GM19328 (cell line): Measurements from ENCODE around the gene CTNNBL1.

Source experiments
- ATAC-seq: cut with Tn5 transposase; IDR thresholded peaks from one replicate; pipeline ENCODE4 v1.9.1; 2021; ENCODE audit warnings: mild to moderate bottlenecking, moderate library complexity; ENCODE audit not compliant: unreplicated experiment

Gene CTNNBL1

DNA sequence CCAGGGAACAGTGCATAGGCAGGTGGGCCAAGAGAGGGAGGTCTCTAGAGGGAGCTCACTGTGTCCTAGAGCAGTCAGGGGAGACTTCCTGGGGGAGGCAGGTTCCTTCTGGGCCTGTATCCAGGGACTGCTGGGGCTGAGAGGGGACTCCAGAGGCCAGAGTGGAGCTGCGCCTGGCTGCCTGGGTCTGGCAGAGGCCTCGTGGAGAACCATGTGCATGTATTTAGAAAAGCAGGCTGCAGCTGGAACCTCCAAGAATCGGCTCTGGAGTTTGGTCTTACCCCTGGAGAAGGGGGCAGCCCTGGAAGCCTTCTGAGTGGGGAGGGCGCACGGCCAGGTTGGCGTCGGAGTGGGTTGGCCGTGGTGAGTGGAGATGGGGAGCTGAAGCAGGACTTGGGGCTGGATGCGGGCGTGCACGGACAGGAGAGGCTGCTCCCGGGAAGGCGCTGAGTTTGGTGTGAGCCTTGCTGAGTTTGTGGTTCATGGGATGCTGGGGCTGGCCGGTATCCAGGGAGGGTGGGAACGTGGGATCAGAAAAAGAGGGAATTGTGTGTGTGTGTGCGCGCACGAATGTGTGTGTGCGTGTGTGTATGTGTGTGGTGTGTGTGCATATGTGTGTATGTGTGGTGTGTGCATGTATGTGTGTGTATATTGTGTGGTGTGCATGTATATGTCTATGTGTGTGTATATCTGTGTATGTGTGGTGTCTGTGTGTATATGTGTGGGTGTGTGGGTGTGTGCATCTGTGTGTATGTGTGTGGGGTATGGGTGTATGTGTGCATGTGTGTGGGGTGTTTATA, 219.9 kb downstream of the CTNNBL1 start:
- no peak for ATAC-seq

DNA sequence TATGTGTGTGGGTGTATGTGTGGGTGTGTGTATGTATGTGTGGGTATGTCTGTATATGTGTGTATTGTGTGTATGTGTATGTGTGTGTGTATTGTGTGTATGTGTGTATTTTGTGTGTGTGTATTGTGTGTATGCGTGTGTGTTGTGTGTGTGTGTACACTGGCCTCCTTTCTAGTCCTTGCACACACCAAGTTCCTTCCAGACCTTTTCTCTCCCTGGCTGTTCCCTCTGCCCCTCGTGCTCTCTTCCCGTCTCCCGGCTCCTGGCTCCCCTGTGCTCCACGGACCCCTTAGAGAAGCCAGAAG, 220.5 kb downstream of the CTNNBL1 start:
- ATAC-seq: no peak

DNA sequence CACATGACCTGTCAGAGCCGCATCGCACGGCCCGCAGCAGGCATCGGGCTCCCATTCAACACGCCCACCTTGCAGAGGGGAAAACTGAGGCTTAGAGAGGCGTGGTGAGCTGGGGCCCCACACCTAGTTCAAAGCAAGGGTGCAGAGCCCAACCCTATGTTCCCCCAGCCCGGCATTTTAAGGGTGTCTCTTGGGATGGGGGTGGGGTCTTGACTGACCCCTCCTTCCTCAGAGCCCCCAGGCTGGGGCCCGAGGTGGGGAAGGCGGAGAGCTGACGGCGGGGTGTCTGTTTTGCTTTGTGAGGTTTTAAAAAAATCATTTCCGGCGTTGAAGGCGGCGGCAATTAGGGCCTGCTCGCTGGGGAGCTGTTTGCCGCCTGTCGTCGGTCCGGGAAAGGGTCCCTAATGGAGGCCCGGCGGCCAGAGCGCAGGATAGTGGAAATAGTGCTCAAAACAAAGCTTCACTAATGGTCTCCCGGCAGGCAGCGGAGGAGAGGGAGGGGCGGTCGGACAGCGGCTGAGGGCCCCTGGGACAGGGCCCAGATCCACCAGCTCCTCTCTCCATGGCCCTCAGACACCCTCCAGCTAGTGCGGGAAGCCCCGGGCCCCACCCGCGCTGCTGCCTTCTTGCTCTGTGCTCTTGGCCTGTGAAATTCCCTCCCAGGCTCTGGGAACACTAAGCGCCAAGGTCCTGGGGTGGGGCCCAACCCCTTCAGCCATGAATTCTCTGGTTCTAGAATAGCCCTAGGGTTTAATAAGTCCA, 221.0 kb downstream of the CTNNBL1 start:
- ATAC-seq: no peak

DNA sequence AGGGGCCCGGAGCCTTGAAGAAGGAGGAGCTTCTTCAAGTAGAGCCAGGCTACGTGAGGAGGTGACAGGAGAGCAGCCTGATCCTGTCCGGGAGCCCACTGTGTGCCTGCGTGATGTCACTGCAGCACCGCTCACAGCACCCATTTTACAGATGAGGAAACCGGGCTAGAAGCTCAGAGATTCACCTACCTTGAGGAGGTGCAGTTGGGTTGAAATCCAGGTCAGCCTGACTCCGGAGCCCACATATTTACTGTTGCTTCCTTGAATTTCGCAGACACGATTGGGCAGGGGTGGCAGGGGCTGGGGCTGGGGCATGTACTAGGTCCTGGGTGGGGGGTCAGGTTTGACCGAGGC, 221.6 kb downstream of the CTNNBL1 start:
- ATAC-seq: no peak

DNA sequence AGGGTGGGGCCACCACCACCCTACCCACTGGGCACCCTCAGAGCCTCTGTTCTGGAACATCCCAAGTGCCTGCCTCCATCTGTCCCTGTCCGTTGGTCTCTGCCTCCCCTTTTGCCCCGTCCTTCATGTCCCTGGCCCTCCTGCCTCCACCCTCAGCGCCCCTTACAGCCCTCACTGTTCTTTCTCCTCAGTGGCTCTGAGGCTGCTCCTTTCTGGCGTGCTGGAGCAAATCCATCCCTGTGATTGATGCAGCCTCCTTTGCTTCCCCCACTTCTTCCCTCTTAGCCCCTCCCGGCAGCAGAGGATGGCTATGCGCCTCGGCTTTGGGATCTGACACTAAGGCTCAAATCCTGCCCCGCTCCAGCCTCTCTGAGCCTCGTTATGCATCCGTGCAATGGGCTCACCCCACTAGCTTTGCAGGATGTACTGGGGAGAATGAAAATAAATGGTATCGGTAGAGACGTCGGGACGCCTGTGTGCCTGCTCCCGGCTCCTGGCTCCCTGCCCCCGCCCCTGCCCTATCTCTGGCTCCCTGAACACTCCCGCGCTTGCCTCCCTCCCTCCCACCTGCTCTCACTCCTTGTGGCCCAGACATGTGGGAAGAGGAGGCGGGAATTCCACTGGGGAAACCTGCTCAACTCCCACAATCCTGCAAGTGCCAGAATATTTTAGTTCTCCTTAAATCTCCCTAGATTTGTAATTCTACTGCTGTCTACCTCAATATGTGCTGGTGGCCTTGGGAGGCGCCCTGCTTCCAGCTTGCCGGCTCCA, 222.2 kb downstream of the CTNNBL1 start:
- ATAC-seq: no peak

DNA sequence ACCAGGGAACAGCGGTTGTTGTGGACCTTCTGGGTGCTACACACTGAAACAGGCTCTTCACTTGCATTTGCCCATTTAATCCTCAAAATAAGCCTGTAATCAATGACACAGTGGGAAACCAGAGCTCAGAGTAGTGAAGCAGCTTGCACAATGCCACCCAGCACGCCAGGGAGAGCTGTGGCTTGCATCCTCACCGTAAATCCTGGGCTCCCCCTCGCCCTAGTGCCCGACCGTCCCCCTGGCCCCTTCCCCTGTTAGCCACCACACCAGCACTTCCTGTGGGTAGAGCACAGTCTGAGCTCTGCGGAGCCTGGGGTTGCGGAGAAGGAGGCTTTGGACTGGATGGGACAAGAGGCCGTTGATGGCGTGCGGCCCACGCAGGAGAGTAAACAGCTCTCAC, 223.6 kb downstream of the CTNNBL1 start:
- ATAC-seq: no peak

DNA sequence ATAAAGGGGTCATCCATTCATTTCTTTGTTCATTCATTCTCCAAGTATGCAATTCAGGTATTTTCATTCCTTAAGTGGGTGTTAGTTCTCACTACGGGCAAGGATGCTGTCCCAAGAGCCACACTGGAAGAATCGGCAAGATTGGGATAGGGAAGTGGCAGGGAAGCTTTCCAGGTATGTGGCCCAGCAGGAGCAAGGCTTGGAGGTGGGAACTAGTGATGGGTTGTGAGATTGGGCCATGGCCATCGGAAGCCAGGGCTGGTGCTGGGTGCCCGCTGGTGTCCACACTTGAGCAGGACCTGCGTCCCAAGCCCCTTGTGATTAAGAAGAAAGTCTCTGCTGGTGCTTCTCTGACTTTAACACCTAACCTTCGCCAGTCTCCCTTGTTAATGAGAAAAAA, 224.2 kb downstream of the CTNNBL1 start:
- no peak for ATAC-seq

DNA sequence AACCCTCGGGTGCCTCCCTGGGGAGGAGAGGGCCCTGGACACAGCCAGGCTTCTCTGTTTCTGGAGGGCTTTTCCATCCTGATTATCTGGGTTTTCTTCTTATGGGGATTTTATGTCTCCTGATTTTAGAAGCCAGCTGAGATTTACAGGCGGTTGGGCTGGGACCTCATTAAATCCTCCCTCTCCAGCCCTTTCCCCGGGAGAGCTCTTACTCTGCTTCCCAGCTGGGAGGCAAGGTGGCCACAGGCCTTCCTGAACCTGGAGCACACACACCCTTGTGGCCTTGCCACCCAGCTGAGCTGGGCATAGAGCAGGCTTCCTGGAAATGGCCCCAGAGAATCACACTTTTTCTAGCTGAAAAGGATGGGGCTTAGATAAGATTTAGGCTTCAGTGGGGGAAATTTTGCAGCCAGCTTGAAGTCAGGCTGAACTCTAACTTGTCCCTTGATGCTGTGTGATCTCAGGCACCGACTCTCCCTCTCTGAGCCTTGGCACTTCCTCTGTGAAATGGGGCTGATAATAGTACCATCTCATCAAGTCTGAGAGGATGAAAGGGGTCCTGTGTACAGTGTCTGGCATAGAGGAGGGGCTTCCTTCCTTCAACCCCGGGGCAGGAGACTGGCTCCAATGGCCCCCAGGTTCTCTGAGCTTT, 225.7 kb downstream of the CTNNBL1 start:
- no peak for ATAC-seq

DNA sequence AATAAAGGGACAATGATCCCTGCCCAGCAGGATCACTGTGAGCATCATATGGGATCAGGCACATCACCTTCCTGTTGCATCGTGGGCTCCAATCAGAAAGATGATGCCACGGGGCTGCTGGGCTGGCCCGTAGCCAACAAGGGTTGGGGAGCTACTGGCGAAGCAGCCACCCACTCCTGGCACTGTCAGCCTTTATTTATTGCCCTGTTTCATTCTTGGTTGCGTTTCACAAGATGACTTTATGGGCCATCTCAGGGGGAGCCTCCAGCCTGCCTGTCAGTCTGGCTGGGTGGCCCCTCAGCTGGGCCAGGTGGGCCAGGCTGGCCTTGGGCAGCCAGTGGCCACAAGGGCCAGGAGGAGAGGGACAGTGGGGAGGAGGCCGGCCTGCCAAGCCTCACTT, 226.4 kb downstream of the CTNNBL1 start:
- ATAC-seq: no peak

DNA sequence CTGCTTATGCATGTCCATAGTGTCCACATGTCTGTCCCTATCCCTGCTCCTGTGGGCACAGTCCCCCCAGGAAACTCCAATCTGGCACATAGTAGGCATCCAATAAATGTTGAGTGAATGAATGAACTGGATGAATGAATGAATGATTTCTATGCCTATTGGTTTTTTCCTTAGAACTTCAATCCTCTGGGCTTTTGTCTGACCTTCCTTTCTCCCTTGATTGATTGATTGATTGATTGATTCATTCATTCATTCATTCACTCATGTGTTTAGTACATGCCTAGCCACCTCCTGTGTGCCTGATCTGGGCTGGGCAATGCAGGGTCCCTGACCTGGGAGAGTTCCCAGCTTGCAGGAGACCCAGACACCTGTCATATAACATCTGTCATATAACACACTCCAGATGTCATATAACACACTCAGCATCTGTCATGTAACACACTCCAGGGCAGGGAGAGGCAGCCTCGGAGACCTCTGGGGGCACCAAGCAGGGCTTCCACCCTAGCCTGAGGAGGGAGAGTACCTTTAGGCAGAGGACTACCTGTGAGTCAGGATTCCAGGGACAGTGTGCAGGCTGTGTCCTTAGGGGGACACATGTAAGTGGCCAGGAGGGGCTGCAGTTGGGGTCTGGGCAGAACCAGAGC, 227.0 kb downstream of the CTNNBL1 start:
- ATAC-seq: no peak

DNA sequence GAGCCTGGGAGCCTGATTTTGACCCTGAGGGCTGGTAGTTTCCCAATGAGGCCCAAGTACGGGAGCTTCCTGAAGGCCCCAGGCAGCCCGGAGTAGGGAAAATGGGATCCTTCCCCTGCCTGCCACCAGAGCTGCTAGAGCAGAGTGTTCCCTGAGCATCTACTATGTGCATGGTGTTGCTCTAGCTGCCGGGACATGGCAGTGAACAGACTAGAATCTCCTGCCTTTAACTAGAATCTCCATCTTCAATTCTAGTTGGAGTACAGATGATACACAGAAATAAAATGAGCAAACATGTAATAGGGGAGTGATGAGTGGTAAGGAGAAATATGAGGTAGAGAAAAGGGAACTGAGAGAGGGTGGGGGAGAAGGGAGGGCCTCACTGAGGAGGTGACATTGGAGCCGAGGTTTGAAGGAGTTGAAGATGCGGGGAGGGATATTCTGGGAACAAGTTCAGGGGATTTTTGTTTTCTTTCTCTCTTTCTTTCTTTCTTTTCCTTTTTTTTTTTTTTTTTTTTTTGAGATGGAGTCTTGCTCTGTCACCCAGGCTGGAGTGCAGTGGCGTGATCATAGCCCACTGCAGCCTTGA, 227.6 kb downstream of the CTNNBL1 start:
- ATAC-seq: no peak
